HCT116 (cell line): Measurements from ENCODE around the gene PLEK2. TPM values are rescaled to one million over a fixed set of nuclear protein-coding genes. Genes with fewer than 3 reads are reported as not detected.

Source experiments
- ATAC-seq: fragments of 200-7000 bp; cut with Tn5 transposase; 2 replicates; pipeline ENCODE4 v1.9.1; 2020; ENCODE audit warnings: mild to moderate bottlenecking, moderate library complexity
- BruUV-seq: library from RNA; stranded (reverse); fragments of 400-500 nt; replicated peaks from 2 replicates; lab custom pipeline; 2021; lab: Mats Ljungman, UMichigan
- CTCF ChIA-PET: fragments of 300-600 bp; sonication (Branson Sonifier 250); formaldehyde crosslinking; loops from one replicate; lab custom pipeline; 2021; ENCODE audit warnings: antibody characterized with exemption; lab: Charles Lee
- POLR2A ChIA-PET: fragments of 300-600, 350-600 bp; sonication (Branson Sonifier 250); formaldehyde crosslinking; loops from one replicate; lab custom pipeline; 2021; ENCODE audit warnings: antibody characterized with exemption; lab: Charles Lee
- RAD21 ChIA-PET, 2 experiments: fragments of 300-600 bp; sonication (Branson Sonifier 250); formaldehyde crosslinking; loops; one replicate each; lab custom pipeline; 2023; ENCODE audit warnings: low total read pairs in 2 of 2; ENCODE audit not compliant: uncharacterized antibody in 2 of 2, unreplicated experiment in 2 of 2, low non-redundant PET in 1 of 2; lab: Charles Lee
- DNase-seq: peaks from one replicate; pipeline ENCODE4 v3.0.0-alpha.2; 2010; ENCODE audit warnings: low read depth, low spot score
- H2AFZ ChIP-seq: fragments of 200-600 bp; shearing (Covaris generic), sonication (generic); 2 replicates; pipeline ENCODE4 v1.6.1; 2017; ENCODE audit warnings: low read depth, mixed run types, mixed read lengths, antibody characterized with exemption, low read length; ENCODE audit not compliant: poor library complexity, severe bottlenecking
- H3K27ac ChIP-seq: 2 replicates; pipeline ENCODE4 v1.5.1; 2012; ENCODE audit warnings: low read depth, low read length
- H3K27me3 ChIP-seq: fragments of 200-600 bp; sonication (generic); 2 replicates; pipeline ENCODE4 v1.6.1; 2016; ENCODE audit warnings: mixed run types, low read length, mixed read lengths; ENCODE audit not compliant: insufficient read depth
- H3K36me3 ChIP-seq, 2 experiments: fragments of 200-500 bp in 1 of 2; fragments of 200-600 bp in 1 of 2; sonication (Bioruptor generic) in 1 of 2; sonication (generic) in 1 of 2; 2 replicates each; pipeline versions ENCODE4 v1.5.1 to v1.6.1; 2014 to 2016; ENCODE audit warnings: low read length in 2 of 2, inconsistent platforms in 1 of 2, mixed read lengths in 1 of 2, mixed run types in 1 of 2; ENCODE audit not compliant: insufficient read depth in 2 of 2, control insufficient read depth in 1 of 2
- H3K4me1 ChIP-seq, 2 experiments: fragments of 200-600 bp in 1 of 2; sonication (generic) in 1 of 2; 2 replicates each; pipeline versions ENCODE4 v1.5.1 to v1.6.1; 2012 to 2017; ENCODE audit warnings: low read length in 2 of 2, inconsistent platforms in 1 of 2, mild to moderate bottlenecking in 1 of 2, mixed read lengths in 1 of 2, mixed run types in 1 of 2, moderate library complexity in 1 of 2; ENCODE audit not compliant: insufficient read depth in 2 of 2, control insufficient read depth in 1 of 2
- H3K4me2 ChIP-seq: fragments of 200-600 bp; sonication (generic); 2 replicates; pipeline ENCODE4 v1.6.1; 2017; ENCODE audit warnings: mixed run types, low read length, mixed read lengths
- H3K4me3 ChIP-seq, 2 experiments: fragments of 200-600 bp in 1 of 2; sonication (generic) in 1 of 2; replicated peaks in 1 of 2; 2 replicates each; pipeline ENCODE4 v1.5.1; 2011 to 2016; ENCODE audit warnings: low read length in 2 of 2, control low read depth in 1 of 2, low read depth in 1 of 2, mild to moderate bottlenecking in 1 of 2, mixed read lengths in 1 of 2, mixed run types in 1 of 2
- H3K79me2 ChIP-seq: fragments of 200-600 bp; sonication (generic); 2 replicates; pipeline ENCODE4 v1.6.1; 2017; ENCODE audit warnings: mild to moderate bottlenecking, mixed run types, low read length, moderate library complexity, mixed read lengths; ENCODE audit not compliant: insufficient read depth
- H3K9ac ChIP-seq: fragments of 200-600 bp; sonication (generic); 2 replicates; pipeline ENCODE4 v1.6.1; 2016; ENCODE audit warnings: low read length, mixed read lengths
- H3K9me2 ChIP-seq: fragments of 200-600 bp; sonication (generic), shearing (Covaris generic); 2 replicates; pipeline ENCODE4 v1.6.1; 2017; ENCODE audit warnings: mixed run types, mild to moderate bottlenecking, moderate library complexity; ENCODE audit not compliant: insufficient read depth
- H3K9me3 ChIP-seq, 2 experiments: fragments of 200-500 bp in 1 of 2; fragments of 200-600 bp in 1 of 2; sonication (Bioruptor generic) in 1 of 2; sonication (generic) in 1 of 2; 2 replicates each; pipeline ENCODE4 v1.6.1; 2014 to 2017; ENCODE audit warnings: low read length in 2 of 2, mixed read lengths in 2 of 2, inconsistent platforms in 1 of 2, low read depth in 1 of 2, mild to moderate bottlenecking in 1 of 2, mixed run types in 1 of 2, moderate library complexity in 1 of 2; ENCODE audit not compliant: control insufficient read depth in 1 of 2, insufficient read depth in 1 of 2
- H4K20me1 ChIP-seq: fragments of 200-600 bp; sonication (generic), shearing (Covaris generic); 2 replicates; pipeline ENCODE4 v1.6.1; 2017; ENCODE audit warnings: mixed run types, mild to moderate bottlenecking, moderate library complexity; ENCODE audit not compliant: insufficient read depth
- CEBPB ChIP-seq: IDR thresholded peaks from 2 replicates; pipeline ENCODE4 v1.6.1; 2012; ENCODE audit warnings: low read depth
- EGR1 ChIP-seq: IDR thresholded peaks from 2 replicates; pipeline ENCODE4 v1.6.1; 2012; ENCODE audit warnings: low read depth
- EZH2 ChIP-seq: fragments of 200-600 bp; sonication (generic); IDR thresholded peaks from 2 replicates; pipeline ENCODE4 v1.6.1; 2017; ENCODE audit warnings: antibody characterized with exemption, mixed run types
- FOSL1 ChIP-seq: IDR thresholded peaks from 2 replicates; pipeline ENCODE4 v1.6.1; 2012; ENCODE audit warnings: low read depth
- JUND ChIP-seq: IDR thresholded peaks from 2 replicates; pipeline ENCODE4 v1.6.1; 2012
- POLR2A ChIP-seq: IDR thresholded peaks from 2 replicates; pipeline ENCODE4 v1.7.0; 2011; ENCODE audit warnings: borderline replicate concordance; ENCODE audit not compliant: insufficient read depth, insufficient read length; ENCODE audit errors: extremely low read depth
- POLR2AphosphoS5 ChIP-seq: IDR thresholded peaks from 2 replicates; pipeline ENCODE4 v1.6.1; 2011; ENCODE audit warnings: mild to moderate bottlenecking, low read depth, low read length, moderate library complexity
- SRF ChIP-seq: IDR thresholded peaks from 2 replicates; pipeline ENCODE4 v1.6.1; 2012; ENCODE audit warnings: low read depth
- TCF7L2 ChIP-seq: IDR thresholded peaks from 2 replicates; pipeline ENCODE4 v1.7.0; 2011; ENCODE audit warnings: borderline replicate concordance, inconsistent platforms; ENCODE audit not compliant: insufficient read depth, insufficient read length; ENCODE audit errors: extremely low read depth
- ZNF274 ChIP-seq: fragments of 200-500 bp; sonication (Bioruptor generic); IDR thresholded peaks from 2 replicates; pipeline ENCODE4 v1.6.1; 2014; ENCODE audit warnings: mild to moderate bottlenecking, low read depth, low read length, inconsistent platforms
- intact Hi-C: fragments of 100-400 bp; cut with micrococcal nuclease; formaldehyde crosslinking; loops from 2 replicates; pipeline ENCODE4 v1.10.0; 2022
- total RNA-seq: library from RNA; stranded (reverse); gene quantifications from one replicate; pipeline ENCODE4 v1.2.1, GENCODE V29; 2021; ENCODE audit not compliant: unreplicated experiment
- TF ChIP-seq, protein P1 (sequence below): IDR thresholded peaks from 2 replicates; pipeline ENCODE4 v1.6.1; 2012
- TF ChIP-seq, protein P2 (sequence below), 3 experiments: fragments of 200-600 bp in 1 of 3; sonication (generic) in 1 of 3; IDR thresholded peaks in 2 of 3; conservative IDR thresholded peaks in 1 of 3; 2 replicates each; pipeline ENCODE4 v1.5.1; 2012 to 2017; ENCODE audit warnings: low read depth in 2 of 3, low read length in 2 of 3, antibody characterized with exemption in 1 of 3, borderline replicate concordance in 1 of 3, control low read depth in 1 of 3, mild to moderate bottlenecking in 1 of 3, mixed read lengths in 1 of 3, mixed run types in 1 of 3, moderate library complexity in 1 of 3; ENCODE audit not compliant: insufficient read depth in 1 of 3
- TF ChIP-seq, protein P3 (sequence below): IDR thresholded peaks from 2 replicates; pipeline ENCODE4 v1.6.1; 2012; ENCODE audit warnings: low read depth

The PLEK2 gene
- total RNA-seq, 1 experiment from 2014 or later, result 67.6 TPM

DNA sequence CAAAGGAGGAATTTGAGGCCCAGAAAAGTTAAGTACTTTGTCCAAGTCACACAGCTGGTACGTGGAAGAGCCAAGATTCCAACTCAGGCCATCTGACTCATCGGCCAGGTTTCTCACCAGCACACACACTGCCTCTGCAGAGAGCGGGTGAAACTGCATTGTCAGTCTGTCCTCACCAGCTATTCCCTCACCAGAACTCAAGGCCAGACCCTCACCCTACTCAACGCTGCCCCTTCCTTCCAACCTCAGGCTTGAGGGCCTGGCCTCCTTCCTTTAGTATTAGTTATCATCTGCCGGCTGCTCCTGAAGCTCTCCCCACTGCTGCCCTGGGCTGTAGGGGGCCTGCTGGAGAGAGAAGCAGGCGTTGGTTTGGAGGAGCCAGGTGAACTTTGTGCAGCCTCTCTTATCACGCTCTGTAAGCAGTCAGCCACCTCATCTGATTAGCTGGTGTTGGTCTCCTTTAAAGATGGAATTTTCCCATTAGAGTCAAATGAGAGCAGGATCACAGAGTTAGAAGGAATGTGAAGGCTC, 16.6 kb upstream of the PLEK2 start:
- H3K27me3 ChIP-seq, result no peaks in the 10 kb centered on the region
- H3K36me3 ChIP-seq, result no peaks in the 10 kb centered on the region
- H3K9me3 ChIP-seq, result no peaks in the 10 kb centered on the region
- ChIA-PET CTCF (interaction anchor here (0.7 to 4.4 kb wide), 11 partner anchors 13 to 275 kb away, joined by 3 to 78 read pairs (median 11); partner anchors contain the start of genes ARG2, ATP6V1D, PIGH and RDH12), POLR2A (interaction anchor here (0.7 to 2.0 kb wide), 2 partner anchors 143 to 226 kb away, joined by 3 to 9 read pairs; no protein-coding TSS in a partner anchor), RAD21 (interaction anchor here (2.4 to 3.0 kb wide), 3 partner anchors 143 to 276 kb away, joined by 14 to 29 read pairs (median 18); no protein-coding TSS in a partner anchor)
- 0 out of 4 replicates have a peak overlapping the region, but pooled peaks of 1 of the 2 experiments have one; percentile 16 for H3K4me3 ChIP-seq
- H3K9me2 ChIP-seq, result no peaks in the 10 kb centered on the region
- H3K4me1 ChIP-seq, result peaks cover 5 to 25% of the 10 kb centered on the region in 2 experiments; a peak in 3 of 4 replicates
- no peak for DNase-seq
- no peaks in the 10 kb centered on the region for H4K20me1 ChIP-seq
- H3K79me2 ChIP-seq, result no peaks in the 10 kb centered on the region
- H3K4me2 ChIP-seq, result peak overlapping the region; percentile 67
- no peak overlapping the region for H3K27ac ChIP-seq
- intact Hi-C loops, result loop anchor here (5.0 kb wide), 1 partner anchor 104 kb away; the partner anchor contains the start of gene PLEKHH1
- peak; percentile 65 for ATAC-seq
- no TSS peak for BruUV-seq
- H2AFZ ChIP-seq, result peak overlapping the region; percentile 80
- TF ChIP-seq TCF7L2, result no peak
- no peak for TF ChIP-seq POLR2AphosphoS5
- TF ChIP-seq, protein P1, sequence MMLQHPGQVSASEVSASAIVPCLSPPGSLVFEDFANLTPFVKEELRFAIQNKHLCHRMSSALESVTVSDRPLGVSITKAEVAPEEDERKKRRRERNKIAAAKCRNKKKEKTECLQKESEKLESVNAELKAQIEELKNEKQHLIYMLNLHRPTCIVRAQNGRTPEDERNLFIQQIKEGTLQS, result no peak
- no peak for TF ChIP-seq EGR1
- no peak for TF ChIP-seq CEBPB
- no peak for TF ChIP-seq SRF
- TF ChIP-seq, protein P2, sequence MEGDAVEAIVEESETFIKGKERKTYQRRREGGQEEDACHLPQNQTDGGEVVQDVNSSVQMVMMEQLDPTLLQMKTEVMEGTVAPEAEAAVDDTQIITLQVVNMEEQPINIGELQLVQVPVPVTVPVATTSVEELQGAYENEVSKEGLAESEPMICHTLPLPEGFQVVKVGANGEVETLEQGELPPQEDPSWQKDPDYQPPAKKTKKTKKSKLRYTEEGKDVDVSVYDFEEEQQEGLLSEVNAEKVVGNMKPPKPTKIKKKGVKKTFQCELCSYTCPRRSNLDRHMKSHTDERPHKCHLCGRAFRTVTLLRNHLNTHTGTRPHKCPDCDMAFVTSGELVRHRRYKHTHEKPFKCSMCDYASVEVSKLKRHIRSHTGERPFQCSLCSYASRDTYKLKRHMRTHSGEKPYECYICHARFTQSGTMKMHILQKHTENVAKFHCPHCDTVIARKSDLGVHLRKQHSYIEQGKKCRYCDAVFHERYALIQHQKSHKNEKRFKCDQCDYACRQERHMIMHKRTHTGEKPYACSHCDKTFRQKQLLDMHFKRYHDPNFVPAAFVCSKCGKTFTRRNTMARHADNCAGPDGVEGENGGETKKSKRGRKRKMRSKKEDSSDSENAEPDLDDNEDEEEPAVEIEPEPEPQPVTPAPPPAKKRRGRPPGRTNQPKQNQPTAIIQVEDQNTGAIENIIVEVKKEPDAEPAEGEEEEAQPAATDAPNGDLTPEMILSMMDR (IDR thresholded peaks at IDR 0.05 in 2 of 3, conservative IDR thresholded peaks at IDR 0.05 in 1 of 3; ENCODE audit: borderline replicate concordance in 1 of 3, insufficient read depth in 1 of 3, low read depth in 2 of 3, low read length in 2 of 3), result peak in 1 of 3 experiments; percentile 15; a peak in 2 of 6 replicates
- TF ChIP-seq EZH2, result no peak
- TF ChIP-seq FOSL1, result 0 out of 2 replicates have a peak, but pooled peaks have one; percentile 26
- TF ChIP-seq, protein P3, sequence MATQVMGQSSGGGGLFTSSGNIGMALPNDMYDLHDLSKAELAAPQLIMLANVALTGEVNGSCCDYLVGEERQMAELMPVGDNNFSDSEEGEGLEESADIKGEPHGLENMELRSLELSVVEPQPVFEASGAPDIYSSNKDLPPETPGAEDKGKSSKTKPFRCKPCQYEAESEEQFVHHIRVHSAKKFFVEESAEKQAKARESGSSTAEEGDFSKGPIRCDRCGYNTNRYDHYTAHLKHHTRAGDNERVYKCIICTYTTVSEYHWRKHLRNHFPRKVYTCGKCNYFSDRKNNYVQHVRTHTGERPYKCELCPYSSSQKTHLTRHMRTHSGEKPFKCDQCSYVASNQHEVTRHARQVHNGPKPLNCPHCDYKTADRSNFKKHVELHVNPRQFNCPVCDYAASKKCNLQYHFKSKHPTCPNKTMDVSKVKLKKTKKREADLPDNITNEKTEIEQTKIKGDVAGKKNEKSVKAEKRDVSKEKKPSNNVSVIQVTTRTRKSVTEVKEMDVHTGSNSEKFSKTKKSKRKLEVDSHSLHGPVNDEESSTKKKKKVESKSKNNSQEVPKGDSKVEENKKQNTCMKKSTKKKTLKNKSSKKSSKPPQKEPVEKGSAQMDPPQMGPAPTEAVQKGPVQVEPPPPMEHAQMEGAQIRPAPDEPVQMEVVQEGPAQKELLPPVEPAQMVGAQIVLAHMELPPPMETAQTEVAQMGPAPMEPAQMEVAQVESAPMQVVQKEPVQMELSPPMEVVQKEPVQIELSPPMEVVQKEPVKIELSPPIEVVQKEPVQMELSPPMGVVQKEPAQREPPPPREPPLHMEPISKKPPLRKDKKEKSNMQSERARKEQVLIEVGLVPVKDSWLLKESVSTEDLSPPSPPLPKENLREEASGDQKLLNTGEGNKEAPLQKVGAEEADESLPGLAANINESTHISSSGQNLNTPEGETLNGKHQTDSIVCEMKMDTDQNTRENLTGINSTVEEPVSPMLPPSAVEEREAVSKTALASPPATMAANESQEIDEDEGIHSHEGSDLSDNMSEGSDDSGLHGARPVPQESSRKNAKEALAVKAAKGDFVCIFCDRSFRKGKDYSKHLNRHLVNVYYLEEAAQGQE, result no peak
- TF ChIP-seq JUND, result no peak
- no peak for TF ChIP-seq ZNF274
- TF ChIP-seq POLR2A, result no peak
- peak overlapping the region; percentile 26; the same call in 1 of the 2 replicates for H3K9ac ChIP-seq
